CMK (cell line): Measurements from ENCODE around the gene PLCD3.
A peak's percentile ranks its signal among the peaks of the same experiment; 100 is the strongest.

Experiments
- DNase-seq: peaks from one replicate; pipeline ENCODE4 v3.0.0-alpha.2; 2010; ENCODE audit warnings: low read depth

The PLCD3 gene

DNA sequence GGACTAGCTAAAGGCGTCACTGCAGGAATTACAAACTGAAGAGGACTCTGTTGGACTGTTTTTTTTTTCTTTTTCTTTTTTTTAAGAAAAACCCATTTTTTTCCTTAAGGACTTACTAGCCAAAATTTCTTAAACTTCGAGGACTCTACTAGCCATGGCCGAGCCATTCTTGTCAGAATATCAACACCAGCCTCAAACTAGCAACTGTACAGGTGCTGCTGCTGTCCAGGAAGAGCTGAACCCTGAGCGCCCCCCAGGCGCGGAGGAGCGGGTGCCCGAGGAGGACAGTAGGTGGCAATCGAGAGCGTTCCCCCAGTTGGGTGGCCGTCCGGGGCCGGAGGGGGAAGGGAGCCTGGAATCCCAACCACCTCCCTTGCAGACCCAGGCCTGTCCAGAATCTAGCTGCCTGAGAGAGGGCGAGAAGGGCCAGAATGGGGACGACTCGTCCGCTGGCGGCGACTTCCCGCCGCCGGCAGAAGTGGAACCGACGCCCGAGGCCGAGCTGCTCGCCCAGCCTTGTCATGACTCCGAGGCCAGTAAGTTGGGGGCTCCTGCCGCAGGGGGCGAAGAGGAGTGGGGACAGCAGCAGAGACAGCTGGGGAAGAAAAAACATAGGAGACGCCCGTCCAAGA lies 16.8 kb upstream of the PLCD3 start:
- no peak for DNase-seq

DNA sequence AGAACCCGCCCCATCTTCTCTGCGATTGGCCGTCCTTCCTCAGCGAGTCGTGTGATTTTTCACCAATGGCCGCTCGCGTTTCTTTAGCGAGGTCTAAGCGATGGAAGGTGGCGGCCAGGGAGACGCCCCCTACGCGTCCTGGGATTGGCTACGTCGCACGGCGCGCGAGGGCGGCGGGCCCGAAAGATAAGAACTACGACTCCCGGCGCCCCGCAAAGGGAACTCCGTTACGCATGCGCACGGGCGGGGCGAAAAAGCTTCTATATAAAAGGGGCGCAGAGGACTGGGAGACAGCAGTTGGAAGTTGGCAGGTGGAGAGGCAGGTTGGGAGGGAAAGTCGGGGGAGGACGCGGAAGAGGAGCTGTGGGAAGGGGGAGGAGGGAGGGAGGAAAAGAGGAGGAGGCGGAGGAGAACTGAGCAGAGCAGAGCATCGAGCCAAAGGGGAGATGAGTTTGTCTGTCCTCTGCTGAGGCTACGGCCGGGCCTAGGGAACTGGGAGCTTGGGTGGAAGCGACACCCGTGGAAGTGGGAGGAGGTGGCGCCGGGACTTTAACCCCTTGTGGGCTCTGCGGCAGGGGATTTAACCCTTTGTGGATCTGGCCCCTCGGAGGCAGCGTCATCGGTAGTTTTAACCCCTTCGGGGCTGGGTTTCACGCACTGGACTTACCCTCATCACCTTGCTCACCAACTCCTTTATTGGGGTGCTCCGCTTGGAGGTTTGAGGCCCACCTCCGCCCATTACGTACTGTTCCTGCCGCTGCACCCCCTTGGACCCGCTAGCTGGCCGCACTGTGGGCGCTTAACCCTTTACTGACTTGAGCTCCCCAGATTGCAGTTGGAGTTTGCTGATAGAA lies 16.1 kb upstream of the PLCD3 start, which contains the start of gene HEXIM1:
Gene HEXIM1 (plus strand): TSS at position 293 of the 854 bp plus-strand sequence. CDS start 716 bp downstream, outside the sequence.
- DNase-seq = peak; percentile 99

DNA sequence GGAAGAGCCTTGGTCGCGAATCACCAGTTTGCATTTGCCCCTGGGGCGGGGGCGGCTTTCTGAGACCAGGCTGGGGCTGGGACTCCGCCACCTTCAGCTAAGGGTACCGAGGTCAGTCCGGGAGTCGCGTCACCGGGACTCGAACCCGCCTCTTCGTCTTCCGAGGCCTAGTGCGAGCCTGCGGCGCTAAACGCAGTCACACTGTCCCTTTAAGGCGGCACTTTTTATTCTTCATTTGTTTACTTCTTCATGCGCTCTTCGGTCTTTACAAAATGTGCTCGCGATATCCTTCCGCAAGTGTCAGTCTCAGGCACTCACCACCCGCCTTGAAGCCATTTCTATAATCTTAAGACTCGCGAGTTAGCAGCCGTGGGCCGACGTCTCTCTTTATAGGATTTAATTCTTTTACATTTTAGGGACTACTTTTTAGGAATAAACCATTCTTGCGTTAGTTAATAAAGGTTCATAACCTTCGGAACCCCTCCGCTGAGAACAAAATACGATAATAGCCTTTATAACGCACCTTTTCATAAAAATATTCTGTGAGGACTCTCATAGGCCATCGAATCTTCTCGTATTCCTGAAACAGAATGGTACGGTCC lies 15.4 kb upstream of the PLCD3 start:
- DNase-seq = peak; percentile 90

DNA sequence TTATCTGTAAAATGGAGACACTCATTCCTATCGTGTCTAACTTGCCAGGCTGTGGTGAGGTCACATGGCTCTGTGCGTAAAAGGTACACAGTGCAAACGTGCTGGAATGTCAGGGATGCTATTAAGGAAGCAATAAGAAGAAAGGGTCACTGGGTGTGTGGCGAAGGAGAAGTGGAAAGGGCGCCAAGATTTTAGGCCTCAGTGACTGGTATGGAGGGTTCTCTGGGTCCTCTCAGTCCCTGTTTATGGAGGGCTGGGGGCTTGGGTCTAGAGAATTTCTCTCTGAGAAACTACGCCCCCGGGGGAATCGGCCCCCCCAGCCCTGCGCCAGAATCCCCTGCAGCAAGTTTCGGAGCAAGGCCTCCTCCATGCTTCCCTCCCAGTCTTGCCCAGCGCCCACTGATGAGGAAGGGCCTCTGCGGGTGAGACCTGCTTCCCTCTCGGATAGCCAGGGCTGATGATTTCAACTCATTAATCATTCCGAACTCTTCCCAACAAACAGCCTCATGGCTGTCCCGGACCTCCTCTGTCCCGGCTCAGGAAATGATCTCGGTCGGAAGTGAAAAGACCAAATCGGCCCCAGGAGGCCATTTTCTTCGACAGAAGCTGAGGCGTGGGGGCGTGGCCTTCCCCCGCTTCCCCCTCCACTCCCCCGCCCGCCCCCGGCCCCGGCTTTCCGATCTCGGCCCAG lies 14.7 kb upstream of the PLCD3 start:
- no peak for DNase-seq

DNA sequence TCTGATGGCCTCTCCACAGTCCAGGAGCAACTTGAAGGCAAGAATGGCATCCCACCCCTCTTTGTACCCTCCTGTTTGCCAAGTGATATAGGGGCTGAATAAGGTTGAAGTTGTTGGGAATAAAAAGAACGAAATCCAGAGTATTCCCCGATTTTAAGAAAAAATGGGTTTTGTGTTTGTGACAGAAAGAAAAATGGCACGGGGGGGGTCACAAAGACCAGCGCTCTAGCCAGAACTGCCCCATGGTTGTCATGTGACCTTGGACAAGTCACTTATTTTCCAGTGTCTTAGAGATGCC lies 14.2 kb upstream of the PLCD3 start:
- no peak for DNase-seq

DNA sequence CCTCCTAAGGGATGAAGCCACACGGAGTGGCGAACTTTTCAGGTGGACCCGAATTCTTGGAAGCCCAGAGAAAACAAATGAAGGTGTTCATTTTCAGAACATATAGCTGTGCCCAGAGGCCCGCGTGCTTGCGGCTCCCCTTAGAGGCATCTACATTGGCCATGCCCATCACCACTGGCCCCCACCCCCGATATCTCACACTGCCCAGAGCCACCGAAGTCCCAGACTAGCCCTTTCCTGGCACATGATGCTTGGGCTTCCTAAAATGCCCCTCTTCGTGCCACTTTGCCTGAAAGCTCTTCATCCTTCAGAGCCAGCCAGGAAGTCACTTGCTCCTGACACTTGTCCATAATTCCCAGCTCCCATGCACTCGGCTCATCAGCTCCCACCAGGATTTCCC lies 13.9 kb upstream of the PLCD3 start:
- no peak for DNase-seq

DNA sequence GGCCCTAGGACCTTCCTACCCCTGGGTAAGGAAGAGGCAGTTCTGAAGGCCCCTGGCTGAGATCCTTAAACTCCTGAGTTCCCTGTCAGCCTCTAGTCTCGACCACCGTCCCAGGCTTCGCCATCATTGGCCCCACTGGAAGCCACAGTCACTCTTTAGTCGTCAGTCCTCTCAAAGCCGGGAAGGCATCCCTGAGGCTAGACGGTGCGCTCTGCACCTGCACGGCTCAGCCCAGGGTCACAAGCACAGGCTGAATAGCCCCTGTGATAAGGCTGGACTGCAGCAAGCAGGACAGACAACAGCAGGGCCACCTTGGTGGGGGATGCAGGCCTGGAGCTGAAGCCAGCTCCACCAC lies 12.7 kb upstream of the PLCD3 start:
- DNase-seq = no peak

DNA sequence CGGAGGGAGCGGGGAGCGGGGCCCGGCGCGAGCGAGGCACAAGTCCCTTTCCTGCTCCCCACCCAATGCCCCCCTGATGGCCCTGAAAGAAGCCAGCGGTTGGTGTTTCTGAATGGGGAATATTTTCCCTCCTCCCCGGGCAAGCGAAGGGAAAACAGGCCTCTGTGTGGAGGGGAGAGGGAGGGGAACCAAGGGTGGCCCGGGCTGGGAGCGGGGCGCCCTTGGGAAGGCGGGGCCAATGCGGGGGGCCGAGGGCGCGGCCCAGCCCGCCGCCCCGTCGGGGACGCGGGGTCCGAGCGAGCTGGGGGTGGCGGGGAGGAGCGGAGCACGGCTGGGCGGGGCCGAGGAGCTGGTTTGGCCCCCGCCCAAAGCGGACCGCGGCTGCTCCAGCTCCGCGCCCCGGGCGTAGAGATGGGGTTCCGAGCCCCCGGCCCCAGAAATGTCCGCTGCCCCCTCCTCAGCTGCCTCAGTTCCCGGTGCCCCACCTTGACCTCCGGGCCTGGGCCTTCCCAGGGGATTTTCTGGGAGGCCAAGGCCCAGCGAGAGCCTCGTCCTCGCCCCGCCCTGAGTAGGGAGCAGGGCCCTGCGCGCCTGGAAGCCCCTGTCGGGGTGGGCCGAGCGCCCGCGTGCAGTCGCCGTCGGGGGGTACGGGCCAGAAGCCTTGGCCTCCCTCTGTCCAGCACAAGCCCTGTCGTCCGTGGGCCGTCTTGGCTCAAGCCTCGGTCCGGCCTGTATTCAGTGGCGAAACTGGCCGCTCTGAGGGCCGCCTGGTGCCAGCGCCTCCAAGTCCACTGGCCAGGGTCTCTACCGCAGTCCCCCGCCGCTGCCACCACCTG lies 12.1 kb upstream of the PLCD3 start:
- DNase-seq = no peak

DNA sequence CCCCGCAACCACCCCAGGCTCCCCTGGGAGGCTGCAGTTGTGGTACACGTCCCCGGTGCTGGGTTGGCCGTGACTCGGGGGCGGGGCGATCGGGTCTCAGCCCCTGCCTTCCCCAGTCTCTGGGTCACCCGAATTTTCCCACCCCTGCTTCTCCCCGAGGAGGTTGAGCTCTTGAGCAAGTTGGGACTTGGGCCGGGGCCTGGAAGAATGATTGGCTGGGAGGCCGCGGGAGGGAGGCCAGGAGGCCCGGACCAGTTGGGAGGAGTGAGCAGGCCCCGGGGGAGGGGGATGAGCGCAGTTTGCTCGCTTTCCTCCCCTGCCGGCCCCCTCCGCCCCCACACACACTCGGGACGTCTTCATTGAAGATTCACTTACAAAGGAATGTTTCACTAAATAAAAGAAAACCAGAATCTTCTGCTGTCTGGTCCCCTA lies 11.5 kb upstream of the PLCD3 start:
- DNase-seq = no peak

DNA sequence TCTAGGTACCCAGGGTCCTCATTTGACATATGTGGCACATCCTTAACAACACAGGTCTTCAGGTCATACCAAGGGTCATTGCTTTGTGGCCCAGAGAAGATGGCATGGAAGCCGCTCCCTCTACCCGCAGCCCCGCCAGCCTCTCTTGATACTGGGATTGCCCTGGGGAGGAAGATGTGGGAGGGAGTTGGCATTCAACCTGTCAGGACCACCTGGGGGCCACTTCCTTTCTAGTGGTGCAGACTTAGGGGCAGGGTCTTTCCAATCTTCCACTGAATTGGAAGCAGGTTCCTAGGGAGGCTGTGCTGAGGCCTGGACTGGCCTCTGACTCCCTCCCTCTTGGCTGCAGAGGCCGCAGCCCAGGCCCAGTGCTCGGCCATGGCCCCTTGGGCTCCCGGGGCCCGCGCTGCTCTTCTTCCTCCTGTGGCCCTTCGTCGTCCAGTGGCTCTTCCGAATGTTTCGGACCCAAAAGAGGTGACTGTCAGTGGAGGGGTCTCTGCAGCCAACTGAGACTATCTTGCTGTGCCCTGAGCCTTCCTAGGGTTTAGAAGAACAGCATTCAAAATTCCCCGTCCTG lies 10.9 kb upstream of the PLCD3 start:
- DNase-seq = no peak

DNA sequence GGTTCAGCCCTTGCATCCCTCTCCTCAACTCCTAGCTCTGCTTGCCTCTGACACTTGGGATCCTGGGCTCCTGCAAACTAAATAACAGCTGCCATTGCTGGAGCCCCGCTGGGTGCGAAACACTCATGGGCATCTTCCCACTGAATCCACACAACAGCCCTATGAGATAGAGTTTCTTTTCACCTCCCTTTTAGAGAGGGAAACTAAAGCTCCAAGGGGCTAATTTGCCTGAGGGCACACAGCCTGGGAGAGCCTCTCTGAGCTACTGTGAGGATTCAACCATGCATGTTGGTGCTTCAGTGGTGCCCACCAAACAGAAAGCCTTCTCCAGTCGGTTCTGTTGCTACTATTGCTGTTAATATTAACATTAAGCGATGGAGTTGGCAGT lies 7.2 kb upstream of the PLCD3 start:
- no peak for DNase-seq

DNA sequence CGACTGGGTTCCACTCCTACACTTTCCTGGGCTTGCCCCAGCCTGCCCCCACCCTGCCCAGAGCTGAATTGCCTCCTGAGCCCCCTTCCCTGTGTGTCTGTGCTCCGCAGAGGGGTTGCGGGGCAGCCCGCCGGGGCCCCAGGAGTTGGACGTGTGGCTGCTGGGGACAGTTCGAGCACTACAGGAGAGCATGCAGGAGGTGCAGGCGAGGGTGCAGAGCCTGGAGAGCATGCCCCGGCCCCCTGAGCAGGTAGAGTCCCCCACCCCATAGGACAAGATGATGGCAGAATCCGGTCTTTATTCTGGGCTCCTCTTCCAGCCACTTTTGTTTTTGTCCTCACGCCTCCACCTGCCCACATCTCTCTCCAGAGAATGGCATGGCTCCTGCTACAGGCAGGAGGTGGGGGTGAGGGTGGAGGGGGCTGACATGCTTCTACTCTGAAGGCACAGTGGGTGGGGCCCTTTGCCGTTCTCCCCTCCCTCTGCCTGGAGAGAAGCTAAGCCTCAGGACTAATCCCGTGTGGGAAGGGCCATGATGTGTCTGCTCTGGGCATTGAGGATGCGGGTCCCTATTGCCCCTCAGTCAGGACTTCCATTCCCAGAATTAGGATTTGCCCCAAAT lies 6.7 kb upstream of the PLCD3 start:
- DNase-seq = no peak

DNA sequence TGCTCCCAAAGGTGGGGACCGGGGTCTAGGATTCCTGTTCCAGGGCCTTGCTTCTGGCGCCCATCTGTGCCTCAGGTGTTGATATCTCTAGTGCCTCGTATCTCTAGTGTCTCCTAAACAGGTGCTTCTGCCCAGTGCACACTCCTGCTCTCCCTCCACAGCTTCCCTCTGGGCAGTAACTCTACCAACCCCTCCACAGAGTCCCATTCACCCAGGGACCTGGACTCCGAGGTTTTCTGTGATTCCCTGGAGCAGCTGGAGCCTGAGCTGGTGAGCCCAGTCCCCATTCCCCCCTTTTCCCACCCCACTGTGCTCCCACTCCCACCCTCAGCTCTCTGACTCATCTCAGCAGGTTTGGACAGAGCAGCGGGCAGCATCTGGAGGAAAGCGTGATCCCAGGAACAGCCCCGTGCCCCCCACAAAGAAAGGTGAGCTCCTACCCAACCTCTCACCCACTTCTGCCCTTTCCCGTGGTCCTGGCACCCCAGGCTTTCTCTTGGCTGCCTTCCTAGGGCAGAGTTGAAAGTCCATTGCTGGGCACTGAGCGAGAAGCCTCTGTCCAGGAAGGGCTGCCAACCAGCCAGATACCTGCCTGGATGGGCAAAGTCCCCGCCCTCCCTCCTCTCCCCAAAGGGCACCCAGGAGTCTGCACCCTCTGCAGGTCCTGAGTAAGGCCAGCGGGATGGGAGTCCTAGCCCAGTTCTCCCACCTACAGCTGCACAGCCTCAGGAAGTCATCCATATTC lies 5.4 kb upstream of the PLCD3 start:
- DNase-seq = no peak

DNA sequence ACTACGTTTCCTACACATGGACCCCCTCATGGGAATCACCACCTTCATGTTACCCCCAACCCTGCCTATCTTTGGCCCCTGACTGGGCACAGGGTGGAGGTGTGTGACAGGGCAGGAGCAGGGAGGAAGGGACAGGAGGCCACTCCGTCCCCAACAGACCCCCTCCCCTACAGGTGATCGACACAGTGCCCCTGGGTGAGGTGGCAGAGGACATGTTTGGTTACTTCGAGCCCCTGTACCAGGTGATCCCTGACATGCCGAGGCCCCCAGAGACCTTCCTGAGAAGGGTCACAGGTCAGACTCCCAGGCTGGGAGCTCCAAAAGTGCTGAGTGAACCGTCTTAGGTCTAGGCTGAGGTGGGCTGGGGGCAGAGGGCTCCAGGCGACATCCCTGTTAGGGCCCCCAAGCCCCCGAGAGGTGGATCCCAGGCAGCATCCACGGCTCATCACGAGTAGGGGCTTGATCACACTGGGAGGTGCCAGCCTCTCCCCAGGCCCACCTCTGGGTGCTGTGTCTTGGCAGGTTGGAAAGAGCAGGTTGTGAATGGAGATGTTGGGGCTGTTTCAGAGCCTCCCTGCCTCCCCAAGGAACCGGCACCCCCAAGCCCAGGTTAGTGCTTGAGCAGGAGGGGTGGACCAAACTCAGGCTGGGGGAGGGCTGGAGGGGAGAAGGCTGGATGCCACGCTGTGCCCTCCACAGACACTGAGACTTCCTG lies 4.7 kb upstream of the PLCD3 start:
- DNase-seq = no peak

DNA sequence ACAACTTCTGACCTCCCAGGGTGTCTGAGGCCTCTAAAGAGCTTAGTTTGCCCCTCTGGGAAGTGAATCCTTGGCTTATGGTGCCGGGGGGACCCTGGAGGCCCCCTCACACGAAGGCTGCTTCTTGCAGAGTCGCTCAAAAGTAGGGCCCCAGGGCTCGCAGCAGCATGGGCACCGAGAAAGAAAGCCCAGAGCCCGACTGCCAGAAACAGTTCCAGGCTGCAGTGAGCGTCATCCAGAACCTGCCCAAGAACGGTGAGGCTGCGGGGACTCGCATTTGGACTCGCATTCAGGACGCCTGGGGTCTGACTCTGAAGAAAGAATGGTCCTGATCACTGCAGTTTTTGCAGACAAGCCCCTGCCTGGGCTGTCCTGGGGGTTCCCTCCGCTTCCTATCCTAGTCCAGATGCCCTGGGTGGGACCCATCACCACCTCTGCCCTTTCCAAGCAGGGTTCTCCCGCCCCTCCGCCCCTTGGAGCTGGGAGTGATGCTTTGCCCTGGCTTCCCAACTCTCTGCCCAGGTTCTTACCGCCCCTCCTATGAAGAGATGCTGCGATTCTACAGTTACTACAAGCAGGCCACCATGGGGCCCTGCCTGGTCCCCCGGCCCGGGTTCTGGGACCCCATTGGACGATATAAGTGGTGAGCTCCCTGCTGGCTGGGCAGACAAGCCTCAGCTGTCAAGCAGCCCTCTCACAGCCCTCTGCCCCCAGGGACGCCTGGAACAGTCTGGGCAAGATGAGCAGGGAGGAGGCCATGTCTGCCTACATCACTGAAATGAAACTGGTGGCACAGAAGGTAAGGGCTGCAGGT lies 3.9 kb upstream of the PLCD3 start:
- no peak for DNase-seq

DNA sequence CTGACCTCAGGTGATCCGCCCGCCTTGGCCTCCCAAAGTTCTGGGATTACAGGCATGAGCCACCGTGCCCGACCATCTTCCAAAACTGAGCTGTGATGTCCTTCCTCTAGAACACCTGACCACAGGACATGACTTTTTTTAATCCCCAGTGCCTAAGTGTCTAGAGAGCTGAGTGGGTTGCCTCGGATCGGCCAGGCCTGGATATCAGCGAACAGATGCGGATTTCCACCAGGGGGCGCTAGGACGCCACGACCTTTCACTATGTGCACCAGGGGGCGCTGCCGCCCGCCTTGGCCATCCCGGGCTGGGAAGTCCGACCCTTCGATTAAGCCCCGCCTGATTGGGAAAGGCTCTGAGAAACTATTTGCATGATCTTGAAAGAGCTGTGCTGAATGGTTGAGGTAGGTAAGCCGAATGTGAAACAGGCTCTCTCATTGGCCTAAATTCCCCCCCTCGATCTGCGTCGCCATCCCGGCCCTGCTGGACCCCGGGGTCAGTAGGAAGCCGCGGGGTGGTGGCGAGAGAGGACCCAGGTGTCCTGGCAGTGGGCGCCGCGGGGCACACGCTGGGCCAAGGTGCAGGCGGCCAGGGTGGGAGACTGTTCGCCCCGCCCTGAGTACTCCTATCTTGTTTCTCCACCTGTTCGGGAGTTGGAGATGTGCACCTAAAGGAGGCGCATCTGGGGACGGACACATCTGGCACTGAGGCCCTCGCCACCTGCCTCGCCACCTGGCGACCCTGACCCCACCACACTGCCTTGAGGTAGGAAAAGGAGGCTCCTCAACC lies 3.1 kb upstream of the PLCD3 start, which contains the start of gene ACBD4:
Gene ACBD4 (plus strand): TSS at position 496 of the 786 bp plus-strand sequence. CDS start 458 bp downstream, outside the sequence.
- DNase-seq = peak; percentile 94

DNA sequence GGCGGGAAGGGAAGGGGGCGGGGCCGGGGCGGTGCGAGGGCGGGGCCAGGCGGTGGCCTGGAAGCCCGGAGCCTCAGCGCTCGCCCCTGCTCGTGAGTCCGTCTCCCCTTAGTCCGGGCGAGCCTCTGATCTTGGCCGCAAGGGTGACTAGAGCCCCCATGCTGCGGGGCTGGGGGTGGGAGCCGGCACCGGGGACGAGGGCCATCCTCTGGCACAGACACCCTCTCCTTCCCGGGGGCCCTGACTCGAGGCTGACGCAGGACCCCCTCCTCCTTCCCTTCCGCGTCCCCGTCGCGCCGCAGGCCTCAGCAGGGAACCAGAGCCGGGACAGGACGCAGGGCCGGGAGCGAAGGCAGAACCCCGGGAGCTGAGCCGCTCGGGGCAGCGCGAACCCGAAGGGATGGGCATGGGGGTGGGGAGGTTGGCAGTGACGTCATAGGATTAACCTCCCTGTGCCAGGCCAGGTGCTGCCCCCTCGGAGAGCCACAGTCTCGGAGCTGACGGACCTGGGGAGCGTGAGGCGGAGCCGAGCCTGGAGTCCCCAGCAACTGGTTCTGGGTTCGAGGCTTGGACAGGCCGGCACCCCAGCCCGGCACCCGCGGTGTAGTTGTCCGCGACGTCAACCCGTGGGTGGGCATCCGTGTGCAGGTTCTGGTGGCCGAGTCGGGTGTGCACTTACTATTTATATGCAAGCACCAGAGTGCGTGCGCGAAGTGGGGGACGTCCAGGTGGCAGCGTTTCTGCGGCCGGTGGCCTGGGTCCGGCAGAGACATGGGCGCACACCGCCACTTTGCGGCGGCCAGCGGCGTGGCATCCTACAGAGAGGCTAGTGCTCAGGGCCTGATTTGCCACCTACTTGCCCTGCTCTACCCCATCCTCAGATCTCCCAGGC lies 503 bp upstream of the PLCD3 start:
- no peak for DNase-seq
